Stimulated activated CD8-positive, alpha-beta memory T cell treated with anti-CD3 and anti-CD28 coated beads, Interleukin-4, amount 100 ng/mL, for 1 hour (primary cell): ENCODE results near the gene JRKL.

ENCODE experiments used
- DNase-seq, 2 donors: peaks; one replicate each; pipeline ENCODE4 v3.0.0-alpha.2; 2020; ENCODE audit warnings: low read depth in 2 of 2, low spot score in 1 of 2

The JRKL gene

DNA sequence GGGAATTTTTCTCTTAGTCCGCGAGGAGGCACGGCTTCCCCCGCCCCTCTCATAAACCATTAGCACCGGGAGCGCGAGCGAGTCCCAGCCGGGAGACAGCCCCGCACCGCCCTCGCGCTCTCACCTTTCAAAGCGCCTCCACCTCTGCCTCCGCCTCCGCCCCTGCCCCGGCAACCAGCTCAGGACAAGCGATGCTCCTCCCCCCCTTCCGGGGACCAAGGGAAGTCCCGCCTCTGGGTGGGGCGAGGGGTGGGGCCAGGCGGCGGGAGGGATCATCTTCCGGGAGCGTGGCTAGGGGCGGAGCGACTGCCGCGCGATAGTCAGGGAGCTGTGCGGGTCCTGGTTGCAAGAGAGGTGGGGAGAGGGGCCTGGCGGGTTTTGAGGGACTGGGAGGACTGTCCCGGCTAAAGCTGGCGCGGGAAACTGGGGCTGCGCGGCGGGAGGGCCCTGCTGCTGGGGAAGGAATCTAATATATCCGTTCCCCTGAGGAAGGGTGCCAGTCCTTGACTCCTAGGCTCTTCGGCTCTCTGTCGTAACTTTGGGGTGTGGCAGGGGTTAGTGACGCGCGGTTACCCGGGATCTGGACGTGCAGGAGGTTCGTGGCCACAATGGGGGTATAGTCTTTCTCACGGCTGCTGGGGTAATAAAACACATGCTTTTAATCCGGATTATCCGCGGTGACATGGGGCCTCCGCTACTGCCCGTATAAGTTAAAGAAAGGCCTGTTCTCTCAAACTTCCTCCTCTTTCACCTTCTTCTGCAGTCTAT lies at the start of gene JRKL, which contains the start of gene CCDC82:
JRKL (plus strand) TSS at position 294 of the 768 bp plus-strand sequence. CDS start 637 bp downstream, outside the sequence.
CCDC82 (minus strand) TSS at position 193 of the 768 bp plus-strand sequence. CDS start 5,165 bp downstream, outside the sequence.
- DNase-seq, result peak; percentile 93 to 97

DNA sequence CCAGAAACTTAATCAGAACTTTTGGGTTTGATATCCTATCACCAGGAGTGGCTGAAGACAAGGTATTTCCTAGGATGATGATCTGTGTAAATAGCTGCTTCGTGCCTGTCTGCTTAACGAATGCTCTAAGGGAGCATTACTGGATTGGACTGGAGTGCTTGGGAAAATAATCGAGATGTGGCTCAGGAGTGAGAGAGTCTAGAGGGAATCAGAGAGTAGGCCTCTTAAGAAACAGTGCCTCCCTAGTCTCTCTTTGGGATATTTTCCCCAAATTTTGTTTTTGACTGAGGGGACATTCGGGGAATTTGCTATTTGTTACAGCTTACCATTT lies 49.3 kb upstream of the JRKL start:
- DNase-seq, result no peak

DNA sequence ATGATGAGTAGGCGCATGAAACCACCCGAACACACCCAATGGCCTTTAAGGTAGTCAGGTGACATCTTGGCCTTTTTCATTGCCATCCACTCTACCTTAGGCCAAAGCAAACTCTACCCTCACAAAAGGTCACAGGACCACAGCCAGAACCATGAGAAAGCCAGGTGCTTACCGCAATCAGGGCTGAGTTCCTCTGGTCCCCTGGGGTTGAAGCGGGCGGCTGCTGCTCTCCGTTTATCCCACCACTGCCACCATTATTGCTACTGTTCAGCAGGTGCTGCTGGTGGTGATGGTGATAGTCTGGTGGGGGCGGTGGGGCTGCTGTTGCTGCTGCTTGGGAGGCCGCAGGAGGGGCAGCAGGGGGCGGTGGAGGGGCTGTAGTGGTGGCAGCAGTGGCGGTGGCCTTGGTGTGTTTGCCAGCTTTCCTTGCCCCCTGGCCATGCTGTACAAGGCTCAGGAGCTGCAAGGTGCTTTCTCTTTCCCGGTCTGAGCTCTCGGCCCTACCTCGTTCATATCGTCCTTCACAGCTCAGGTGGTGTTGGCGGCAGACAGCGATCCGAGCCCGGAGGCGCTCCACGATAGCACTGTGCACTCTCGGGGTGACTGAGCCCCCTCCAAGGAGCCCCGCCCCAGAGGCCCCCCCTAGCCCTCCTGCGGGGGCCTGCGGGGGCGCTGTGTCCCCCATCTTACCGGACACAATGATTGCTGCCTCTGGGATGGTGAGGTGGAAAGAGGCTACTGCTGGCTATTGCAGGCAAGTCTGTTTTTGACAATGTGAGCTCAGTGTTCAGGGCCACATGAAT lies 48.4 kb upstream of the JRKL start:
- peak; percentile 32 to 44 for DNase-seq

DNA sequence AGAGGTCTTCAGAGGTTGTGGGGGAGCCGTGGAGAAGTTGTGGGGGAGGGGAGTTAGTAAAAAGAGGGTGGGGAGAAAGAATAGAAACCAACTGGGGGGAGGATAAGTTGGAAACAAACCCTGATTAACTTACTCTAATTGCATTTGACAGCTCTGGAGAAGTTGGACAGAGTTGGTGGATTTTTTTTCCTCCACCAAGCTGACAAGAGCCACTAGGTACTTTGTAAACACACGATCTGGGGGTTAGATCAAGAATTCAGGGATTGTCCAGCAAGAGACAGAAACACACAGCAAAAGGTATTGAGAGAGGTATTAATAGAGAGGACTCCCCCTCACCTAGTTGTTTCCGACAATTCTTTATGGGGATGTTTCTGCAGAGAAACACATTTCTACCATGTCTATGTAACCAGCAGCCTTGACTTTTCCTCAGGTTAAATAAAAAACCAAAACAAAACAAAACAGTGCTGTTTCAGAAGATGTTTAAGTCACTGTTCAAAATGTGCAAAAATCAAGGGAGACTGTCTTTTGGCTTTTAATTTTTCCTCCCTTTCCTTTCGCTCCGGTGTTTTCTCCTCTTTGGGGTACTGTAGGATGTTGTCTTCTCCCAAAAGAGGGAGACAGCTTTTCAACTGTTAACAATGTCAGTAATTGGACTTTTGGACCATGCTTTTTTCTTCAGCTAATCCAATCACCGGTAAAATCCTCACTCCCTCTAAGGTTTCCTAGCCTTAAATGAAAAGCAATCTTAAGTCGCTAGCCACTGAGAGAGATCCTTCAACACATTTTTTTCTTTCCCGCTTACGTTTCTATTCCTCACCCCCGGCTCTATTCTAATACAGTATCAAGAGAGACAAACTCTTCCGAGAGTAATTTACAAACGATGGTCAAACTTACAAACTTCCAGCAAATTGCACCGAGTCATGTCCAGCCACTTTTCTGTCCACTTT lies 47.5 kb upstream of the JRKL start:
- no peak for DNase-seq

GRCh38 chr11:96342961-96343711 lies 46.7 kb upstream of the JRKL start, which contains the start of gene MAML2:
TSS of gene MAML2 (minus strand) at chr11:96343195. CDS start at chr11:96341895, 1,300 bp downstream.
- DNase-seq, result peak; percentile 70 to 81

- DNase-seq, result no peak
These were observed 33.0 kb upstream of the JRKL start for GRCh38 chr11:96356848-96357247.

GRCh38 chr11:96357794-96358193 lies 32.0 kb upstream of the JRKL start:
- no peak for DNase-seq

- no peak for DNase-seq
These were observed 31.5 kb upstream of the JRKL start for GRCh38 chr11:96358321-96358720.

DNA sequence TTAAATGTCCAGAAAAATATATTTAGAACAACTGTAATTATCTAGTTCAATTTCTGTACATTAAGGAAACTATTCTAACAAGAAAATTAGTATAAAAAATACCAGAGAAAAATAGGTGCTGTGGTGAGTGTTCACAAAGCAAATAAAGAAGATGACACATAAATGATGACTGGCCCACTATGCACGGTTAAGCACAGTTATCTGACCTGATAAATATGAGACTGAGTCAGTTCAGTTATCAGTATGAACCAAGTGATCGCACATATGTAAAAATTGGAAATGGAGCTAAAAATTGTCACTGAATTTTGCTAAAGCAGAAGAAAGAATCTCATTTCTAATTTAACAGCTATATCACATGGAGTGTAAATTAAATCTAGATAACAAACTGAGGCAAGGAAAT lies 28.0 kb upstream of the JRKL start:
- no peak for DNase-seq

DNA sequence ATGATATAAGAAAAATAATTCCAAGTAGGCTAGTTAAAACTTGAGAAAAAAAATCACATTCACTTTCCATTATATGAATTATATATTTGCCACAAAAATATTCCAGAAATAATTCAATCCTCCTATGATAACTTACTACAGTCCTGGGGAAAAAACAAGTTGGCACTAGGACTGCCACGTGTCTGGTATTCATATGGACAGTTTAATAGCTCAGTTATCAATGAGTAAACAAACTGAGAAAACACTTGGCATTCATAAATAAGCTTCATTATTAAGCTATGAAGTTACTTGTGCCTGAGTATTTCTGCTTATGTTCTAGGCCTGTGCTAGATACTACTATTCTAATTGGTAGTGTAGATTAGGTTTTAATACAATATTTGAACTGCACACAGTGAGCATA lies 24.3 kb upstream of the JRKL start:
- DNase-seq, result no peak

GRCh38 chr11:96366024-96366423 lies 23.8 kb upstream of the JRKL start:
- DNase-seq, result no peak

GRCh38 chr11:96367342-96367741 lies 22.5 kb upstream of the JRKL start:
- DNase-seq, result no peak

GRCh38 chr11:96373826-96374225 lies 16.0 kb upstream of the JRKL start:
- DNase-seq, result no peak

GRCh38 chr11:96376796-96377195 lies 13.0 kb upstream of the JRKL start:
- no peak for DNase-seq

GRCh38 chr11:96384156-96384555 lies 5.7 kb upstream of the JRKL start:
- no peak for DNase-seq

DNA sequence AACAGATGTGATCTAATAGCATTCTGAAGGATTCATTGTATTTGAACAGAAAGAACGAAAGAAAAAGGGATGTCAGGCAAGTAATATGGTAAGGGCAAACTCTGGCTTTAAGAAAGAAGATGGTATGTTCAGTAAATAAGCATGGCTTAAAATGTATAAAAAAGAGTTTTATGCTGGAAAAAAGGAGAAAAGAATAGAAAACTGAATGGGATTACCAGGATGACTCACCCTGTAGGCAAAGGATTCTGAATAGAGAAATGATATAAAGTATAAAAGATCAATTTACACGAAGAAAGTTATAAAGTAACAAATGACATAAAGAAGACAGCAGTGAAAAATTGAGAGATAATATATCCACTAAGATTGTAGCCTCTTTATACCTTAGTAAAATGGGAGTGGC lies 4.6 kb upstream of the JRKL start:
- DNase-seq, result no peak

DNA sequence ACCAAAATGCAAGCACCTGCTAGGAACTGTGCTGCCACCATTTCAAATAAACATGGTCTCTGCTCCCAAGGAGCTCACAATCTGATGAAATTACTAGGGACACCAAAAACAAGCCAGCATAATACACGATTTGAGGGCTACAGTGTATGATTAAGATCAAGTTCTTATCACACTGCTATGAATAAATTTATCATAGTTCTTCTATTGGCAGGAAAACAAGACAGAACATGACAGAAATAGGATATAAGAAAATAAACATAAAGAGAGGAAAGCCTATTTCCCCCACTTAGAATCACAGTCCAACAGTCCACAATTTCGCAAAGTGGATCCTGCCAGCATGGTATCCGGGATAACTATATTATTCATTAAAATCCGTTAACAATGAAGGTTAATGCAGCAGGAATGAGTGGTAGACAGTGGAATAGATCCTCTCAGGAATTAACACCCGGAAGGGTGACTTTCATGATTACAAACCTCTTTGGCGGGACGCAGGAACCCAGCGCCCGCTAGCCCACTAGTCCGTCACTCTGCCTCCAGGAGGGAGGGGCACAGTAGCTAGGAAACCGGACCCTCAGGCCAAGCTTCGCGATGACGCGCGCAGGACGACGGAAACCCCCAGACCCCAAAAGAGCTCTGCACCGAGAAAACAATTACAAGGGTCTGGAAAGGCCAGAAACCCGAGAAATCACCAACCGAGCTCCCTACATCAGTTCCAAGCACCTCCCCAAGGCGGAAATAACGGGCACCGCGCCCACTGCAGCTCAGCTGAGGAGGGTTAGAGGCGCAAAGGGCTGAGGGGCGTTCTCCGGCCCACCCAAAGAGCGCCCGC lies 708 bp upstream of the JRKL start:
- peak in 1 of 2 donors; percentile 42 for DNase-seq

GRCh38 chr11:96390488-96390792 lies 627 bp downstream of the JRKL start:
- no peak for DNase-seq

DNA sequence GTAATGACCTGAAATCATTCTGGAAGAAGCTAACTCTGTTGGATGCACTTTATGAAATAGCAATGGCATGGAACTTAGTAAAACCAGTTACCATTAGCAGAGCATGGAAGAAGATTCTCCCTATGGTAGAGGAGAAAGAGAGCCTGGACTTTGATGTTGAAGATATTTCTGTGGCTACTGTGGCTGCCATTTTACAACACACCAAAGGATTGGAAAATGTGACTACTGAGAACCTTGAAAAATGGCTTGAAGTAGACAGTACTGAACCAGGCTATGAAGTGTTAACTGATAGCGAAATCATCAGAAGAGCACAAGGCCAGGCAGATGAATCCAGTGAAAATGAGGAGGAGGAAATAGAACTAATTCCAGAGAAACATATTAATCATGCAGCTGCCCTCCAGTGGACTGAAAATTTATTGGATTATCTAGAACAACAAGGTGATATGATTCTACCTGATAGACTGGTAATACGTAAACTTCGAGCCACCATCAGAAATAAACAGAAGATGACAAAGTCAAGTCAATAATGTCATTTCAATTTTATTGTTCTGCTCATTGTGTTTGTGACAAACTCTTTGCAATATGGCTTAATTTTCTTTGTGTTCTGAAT lies 2.0 kb downstream of the JRKL start:
- no peak for DNase-seq
